Mucosa of rectum (tissue), 2 donors: ENCODE data around the gene AVEN.
"Not testable (repeated sequence)": the region's sequence is repeated elsewhere in the genome, so short reads cannot be mapped to it uniquely, and the experiment has no call there.

Experiments used
- H3K27ac ChIP-seq, 2 donors: one replicate each; pipeline ENCODE4 v1.7.0; 2013; ENCODE audit warnings: inconsistent platforms in 2 of 2, low read depth in 2 of 2, low read length in 2 of 2
- H3K27me3 ChIP-seq, 2 donors: one replicate each; pipeline ENCODE4 v1.7.0; 2013; ENCODE audit warnings: low read length in 2 of 2; ENCODE audit not compliant: control insufficient read depth in 2 of 2, insufficient read depth in 2 of 2
- H3K36me3 ChIP-seq, 2 donors: one replicate each; pipeline ENCODE4 v1.7.0; 2013; ENCODE audit warnings: low read length in 2 of 2; ENCODE audit not compliant: control insufficient read depth in 2 of 2, insufficient read depth in 2 of 2
- H3K4me1 ChIP-seq, 2 donors: one replicate each; pipeline ENCODE4 v1.7.0; 2013; ENCODE audit warnings: low read length in 2 of 2, mild to moderate bottlenecking in 1 of 2; ENCODE audit not compliant: control insufficient read depth in 2 of 2, insufficient read depth in 2 of 2
- H3K4me3 ChIP-seq, 2 donors: one replicate each; pipeline ENCODE4 v1.7.0; 2013; ENCODE audit warnings: low read length in 2 of 2
- H3K9ac ChIP-seq, 2 donors: one replicate each; pipeline ENCODE4 v1.7.0; 2013; ENCODE audit warnings: low read length in 2 of 2, low read depth in 1 of 2, mild to moderate bottlenecking in 1 of 2
- H3K9me3 ChIP-seq, 2 donors: one replicate each; pipeline ENCODE4 v1.7.0; 2013; ENCODE audit warnings: low read length in 2 of 2; ENCODE audit not compliant: control insufficient read depth in 2 of 2
- donor health status: healthy.
- donor health status: Normal muscosa, but diverticular disease.

The AVEN gene

GRCh38 chr15:34018021-34018645 is 20.9 kb downstream of the AVEN start:
- Histone ChIP-seq H3K27ac (no peak overlapping the region), H3K9me3 (no peaks in the 10 kb centered on the region), H3K4me3 (no peak overlapping the region), H3K27me3 (no peaks in the 10 kb centered on the region), H3K36me3 (no peaks in the 10 kb centered on the region), H3K4me1 (no peaks in the 10 kb centered on the region), H3K9ac (no peak overlapping the region)

DNA sequence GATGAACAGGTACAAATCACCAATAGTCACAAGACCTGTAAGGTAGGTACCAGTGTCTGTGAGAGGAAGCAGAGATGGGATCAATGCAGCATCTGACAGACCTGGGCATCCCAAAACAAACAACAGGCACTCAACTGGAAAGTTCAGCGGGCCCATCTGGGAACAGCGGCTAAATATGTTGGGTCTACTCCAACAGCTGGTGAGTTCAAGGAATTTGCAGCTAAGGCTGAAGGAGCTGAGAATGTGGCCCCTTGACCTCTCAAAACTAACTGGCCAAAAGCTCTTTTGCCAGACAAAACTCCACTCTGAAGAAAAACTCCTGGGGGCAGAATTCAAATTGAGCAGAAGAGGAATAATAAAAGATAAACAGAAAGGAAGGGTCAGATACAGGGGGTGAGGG is 24.4 kb downstream of the AVEN start:
- Histone ChIP-seq H3K4me3 (no peak overlapping the region), H3K27me3 (no peaks in the 10 kb centered on the region), H3K36me3 (no peaks in the 10 kb centered on the region), H3K4me1 (no peaks in the 10 kb centered on the region), H3K27ac (no peak overlapping the region), H3K9me3 (no peaks in the 10 kb centered on the region), H3K9ac (no peak overlapping the region)

GRCh38 chr15:34013746-34014145 is 25.3 kb downstream of the AVEN start:
- Histone ChIP-seq H3K27me3 (no peaks in the 10 kb centered on the region), H3K4me1 (no peaks in the 10 kb centered on the region), H3K27ac (no peak overlapping the region), H3K4me3 (no peak overlapping the region), H3K9me3 (no peaks in the 10 kb centered on the region), H3K9ac (no peak overlapping the region), H3K36me3 (no peaks in the 10 kb centered on the region)

DNA sequence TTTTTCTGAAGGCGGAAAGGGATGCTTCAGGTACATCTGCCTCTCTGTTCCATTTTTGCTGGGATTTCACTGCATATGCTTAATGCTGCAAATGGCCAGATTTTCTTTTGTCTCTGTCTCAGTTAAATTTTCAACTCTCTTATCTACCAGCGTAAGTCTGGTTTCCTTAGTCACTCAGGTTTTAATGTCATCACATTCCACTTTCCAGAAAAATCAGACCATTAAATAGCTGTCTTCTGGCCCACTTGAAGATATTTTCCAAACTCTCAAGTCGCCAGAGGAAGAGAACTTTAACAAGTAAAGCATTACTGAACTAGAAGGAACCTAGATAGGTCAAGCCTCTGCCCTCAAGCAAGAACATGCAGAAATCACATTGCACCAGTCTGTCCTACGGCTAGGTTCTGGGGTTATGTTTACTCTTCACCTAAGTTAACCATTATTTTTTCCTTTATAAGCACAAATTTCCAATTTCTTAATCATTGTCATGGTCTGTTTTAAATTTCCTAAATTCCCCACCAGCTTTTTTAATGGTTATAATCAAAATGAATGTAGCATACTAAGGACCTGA is 26.5 kb downstream of the AVEN start:
- Histone ChIP-seq H3K27me3 (no peaks in the 10 kb centered on the region), H3K4me1 (no peaks in the 10 kb centered on the region), H3K9ac (no peak overlapping the region), H3K27ac (no peak overlapping the region), H3K36me3 (no peaks in the 10 kb centered on the region), H3K9me3 (no peaks in the 10 kb centered on the region), H3K4me3 (no peak overlapping the region)

DNA sequence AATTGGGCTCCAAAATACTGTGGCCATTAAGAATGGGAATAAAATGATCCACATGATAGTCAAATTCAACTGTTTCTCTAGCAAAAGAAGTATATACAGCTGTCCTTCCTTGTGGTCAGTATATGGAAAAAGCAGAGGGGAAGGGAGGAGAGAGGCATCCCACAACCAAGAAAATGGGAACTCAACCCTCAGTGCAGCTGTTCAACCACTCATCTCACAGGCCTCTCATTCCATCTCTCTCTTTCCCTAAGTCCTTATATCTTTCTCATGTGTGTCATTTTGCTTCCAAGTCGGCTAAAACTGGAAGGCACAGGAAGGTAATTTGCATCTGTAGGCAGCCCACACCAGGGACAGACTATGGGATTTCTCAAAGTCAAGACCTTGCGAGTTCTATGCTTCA is 27.5 kb downstream of the AVEN start:
- Histone ChIP-seq H3K27me3 (no peaks in the 10 kb centered on the region), H3K9ac (no peak overlapping the region), H3K27ac (no peak overlapping the region), H3K4me3 (no peak overlapping the region), H3K36me3 (no peaks in the 10 kb centered on the region), H3K4me1 (no peaks in the 10 kb centered on the region), H3K9me3 (no peaks in the 10 kb centered on the region)

DNA sequence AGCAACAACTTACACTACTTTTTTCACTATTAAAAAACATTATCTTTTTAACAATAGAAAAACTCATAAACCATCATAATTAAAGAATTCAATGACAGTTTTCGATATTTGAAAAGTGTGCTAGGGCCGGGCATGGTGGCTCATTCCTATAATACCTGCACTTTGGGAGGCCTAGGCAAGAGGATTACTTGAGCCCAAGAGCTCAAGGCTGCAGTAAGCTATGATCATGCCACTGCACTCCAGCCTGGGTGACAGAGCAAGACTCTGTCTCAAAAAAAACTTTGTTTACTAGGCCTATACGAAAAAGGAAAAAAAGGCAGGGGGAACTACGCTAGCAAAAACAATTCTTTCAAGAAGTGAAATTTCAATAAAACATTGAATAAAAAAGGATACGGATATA is 28.1 kb downstream of the AVEN start:
- H3K9ac ChIP-seq = no peak overlapping the region
- H3K27me3 ChIP-seq = no peaks in the 10 kb centered on the region
- H3K4me1 ChIP-seq = no peaks in the 10 kb centered on the region
- H3K4me3 ChIP-seq = no peak overlapping the region
- H3K36me3 ChIP-seq = no peaks in the 10 kb centered on the region
- H3K27ac ChIP-seq = no peak overlapping the region
- H3K9me3 ChIP-seq = no peaks in the 10 kb centered on the region

GRCh38 chr15:34009656-34010055 is 29.3 kb downstream of the AVEN start:
- Histone ChIP-seq H3K4me1 (no peaks in the 10 kb centered on the region), H3K27ac (no peak overlapping the region), H3K4me3 (no peak overlapping the region), H3K36me3 (no peaks in the 10 kb centered on the region), H3K9me3 (no peaks in the 10 kb centered on the region), H3K9ac (no peak overlapping the region), H3K27me3 (no peaks in the 10 kb centered on the region)

- H3K36me3 ChIP-seq = no peaks in the 10 kb centered on the region
- no peaks in the 10 kb centered on the region for H3K4me1 ChIP-seq
- no peaks in the 10 kb centered on the region for H3K9me3 ChIP-seq
- H3K27me3 ChIP-seq = no peaks in the 10 kb centered on the region
- no peak overlapping the region for H3K4me3 ChIP-seq
- H3K9ac ChIP-seq = no peak overlapping the region
- H3K27ac ChIP-seq = no peak overlapping the region
Measured at GRCh38 chr15:34006381-34006780, 32.6 kb downstream of the AVEN start.

- Histone ChIP-seq H3K27me3 (no peaks in the 10 kb centered on the region), H3K9me3 (no peaks in the 10 kb centered on the region), H3K27ac (no peak overlapping the region), H3K4me3 (no peak overlapping the region), H3K36me3 (no peaks in the 10 kb centered on the region), H3K4me1 (no peaks in the 10 kb centered on the region), H3K9ac (no peak overlapping the region)
Measured at GRCh38 chr15:34001536-34001935, 37.5 kb downstream of the AVEN start.

- not testable (repeated sequence) for H3K4me3 ChIP-seq, H3K27ac ChIP-seq, H3K27me3 ChIP-seq, H3K36me3 ChIP-seq, H3K4me1 ChIP-seq, H3K9me3 ChIP-seq, H3K9ac ChIP-seq
Measured at GRCh38 chr15:33995666-33996065, 43.3 kb downstream of the AVEN start.
